Osteoblast (primary cell): Measurements from ENCODE around the gene BTBD18. TPM values are rescaled to one million over a fixed set of nuclear protein-coding genes. Genes with fewer than 3 reads are reported as not detected.
A peak's percentile ranks its signal among the peaks of the same experiment; 100 is the strongest.

Experiments
- DNase-seq: peaks from one replicate; pipeline ENCODE4 v3.0.0; 2011; ENCODE audit warnings: low spot score, mixed read lengths; ENCODE audit not compliant: insufficient read length; ENCODE audit errors: missing footprints
- H2AFZ ChIP-seq: 2 replicates; pipeline ENCODE4 v1.6.0; 2011; ENCODE audit warnings: mild to moderate bottlenecking, low read length
- H3K27ac ChIP-seq: 2 replicates; pipeline ENCODE4 v1.5.1; 2011; ENCODE audit warnings: mild to moderate bottlenecking, low read depth, low read length, moderate library complexity
- H3K27me3 ChIP-seq: 2 replicates; pipeline ENCODE4 v1.6.0; 2012; ENCODE audit warnings: mild to moderate bottlenecking, control low read depth, inconsistent platforms, low read length, moderate library complexity; ENCODE audit not compliant: insufficient read depth
- H3K36me3 ChIP-seq: 2 replicates; pipeline ENCODE4 v1.5.1; 2011; ENCODE audit warnings: mild to moderate bottlenecking, low read length, control low read depth, moderate library complexity; ENCODE audit not compliant: insufficient read depth
- H3K4me1 ChIP-seq: 2 replicates; pipeline ENCODE4 v1.5.1; 2011; ENCODE audit warnings: mild to moderate bottlenecking, low read length, control low read depth, moderate library complexity; ENCODE audit not compliant: insufficient read depth
- H3K4me2 ChIP-seq: 2 replicates; pipeline ENCODE4 v1.6.0; 2011; ENCODE audit warnings: mild to moderate bottlenecking, low read length; ENCODE audit not compliant: insufficient read depth
- H3K4me3 ChIP-seq: fragments of 200-600 bp; sonication (generic); 3 replicates; pipeline ENCODE4 v1.5.1; 2012; ENCODE audit warnings: mild to moderate bottlenecking, low read length, inconsistent platforms; ENCODE audit not compliant: insufficient read depth
- H3K79me2 ChIP-seq: 2 replicates; pipeline ENCODE4 v1.6.0; 2012; ENCODE audit warnings: mild to moderate bottlenecking, low read length, control low read depth, inconsistent platforms; ENCODE audit not compliant: insufficient read depth
- H3K9me3 ChIP-seq: 2 replicates; pipeline ENCODE4 v1.5.1; 2011; ENCODE audit warnings: low read depth, low read length, control low read depth
- H4K20me1 ChIP-seq: 2 replicates; pipeline ENCODE4 v1.6.0; 2012; ENCODE audit warnings: mild to moderate bottlenecking, low read length, control low read depth; ENCODE audit not compliant: insufficient read depth
- CTCF ChIP-seq: IDR thresholded peaks from 2 replicates; pipeline ENCODE4 v1.5.1; 2011; ENCODE audit warnings: mild to moderate bottlenecking, low read depth, low read length, moderate library complexity; ENCODE audit errors: extremely low read depth
- total RNA-seq: library from RNA; depleted of rRNA; stranded (reverse); fragments of >200 nt; gene quantifications from 2 replicates; pipeline ENCODE4 v1.2.3, GENCODE V29; 2012

The BTBD18 gene
- total RNA-seq, 1 donor, result not detected

DNA sequence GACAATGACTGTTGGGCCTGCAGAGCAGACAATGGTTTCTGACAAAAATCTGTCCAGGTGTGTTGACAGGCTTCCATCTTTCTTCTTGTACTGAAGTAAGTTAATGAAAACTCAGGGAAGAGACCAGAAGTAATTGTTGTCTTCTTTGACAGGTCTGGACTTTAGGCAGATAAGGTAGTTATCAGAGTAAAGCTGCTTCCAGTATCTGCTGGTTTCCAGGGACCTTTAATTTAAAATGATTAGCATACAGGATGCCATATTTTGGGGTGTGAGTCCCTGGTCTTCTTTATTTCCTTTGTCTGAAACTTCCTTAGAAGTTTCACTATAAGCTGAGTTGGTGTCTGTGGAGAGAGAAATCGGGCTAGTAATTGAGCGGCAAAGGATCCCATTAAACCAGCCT lies 37.8 kb downstream of the BTBD18 start:
- Histone ChIP-seq H3K27me3 (no peaks in the 10 kb centered on the region), H4K20me1 (peaks cover 2% of the 10 kb centered on the region), H3K27ac (peak overlapping the region; percentile 93), H3K4me1 (peaks cover 21% of the 10 kb centered on the region), H3K36me3 (no peaks in the 10 kb centered on the region), H3K9me3 (no peaks in the 10 kb centered on the region), H3K79me2 (peaks cover 60% of the 10 kb centered on the region), H3K4me2 (peak overlapping the region; percentile 96), H3K4me3 (peak overlapping the region; percentile 93), H2AFZ (no peak overlapping the region)
- TF ChIP-seq CTCF, result no peak
- DNase-seq, result peak; percentile 23

DNA sequence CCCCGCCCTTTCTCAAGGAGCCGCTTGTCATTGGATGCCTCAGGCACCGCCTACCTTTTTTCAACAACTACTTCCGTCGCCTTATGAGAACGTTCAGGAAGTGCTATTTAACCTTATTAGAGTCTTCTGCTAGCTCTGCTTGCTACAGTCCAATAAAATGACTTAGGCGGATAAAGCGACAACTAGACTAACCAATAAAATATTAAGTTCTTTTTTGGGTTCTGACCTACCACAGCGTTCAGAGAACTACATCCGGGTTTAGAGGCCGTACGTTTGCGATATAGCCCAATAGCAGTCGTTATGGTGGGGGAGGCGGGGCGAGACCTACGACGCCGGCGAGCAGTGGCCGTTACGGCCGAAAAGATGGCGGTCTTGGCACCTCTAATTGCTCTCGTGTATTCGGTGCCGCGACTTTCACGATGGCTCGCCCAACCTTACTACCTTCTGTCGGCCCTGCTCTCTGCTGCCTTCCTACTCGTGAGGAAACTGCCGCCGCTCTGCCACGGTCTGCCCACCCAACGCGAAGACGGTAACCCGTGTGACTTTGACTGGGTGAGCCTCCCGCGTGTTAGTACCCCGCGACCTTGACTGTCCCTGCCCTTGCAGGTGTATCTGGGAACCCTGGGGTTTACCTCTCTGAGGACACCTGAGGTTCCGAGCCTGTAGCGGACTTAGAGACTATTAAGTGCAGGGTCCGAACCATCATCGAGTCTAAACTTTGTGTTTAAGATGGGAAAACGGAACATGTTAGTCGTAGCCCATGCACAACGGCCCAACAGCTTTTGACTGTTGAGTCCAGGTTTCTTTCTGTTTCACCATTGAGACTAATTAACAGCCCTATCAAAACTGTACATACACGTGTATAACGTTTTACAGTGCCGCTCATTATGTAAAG lies 39.1 kb downstream of the BTBD18 start, which contains the start of gene TMX2:
TMX2 (plus strand) TSS at position 338 of the 895 bp plus-strand sequence; CDS start at position 364, 26 bp downstream.
- Histone ChIP-seq H3K27ac (peak within 1 kb of the TSS; percentile 93), H3K79me2 (peaks cover 62% of the 10 kb centered on the region), H4K20me1 (peaks cover 4% of the 10 kb centered on the region), H3K9me3 (no peaks in the 10 kb centered on the region), H3K36me3 (peaks cover under 1% of the 10 kb centered on the region), H3K4me2 (peak within 1 kb of the TSS; percentile 96), H3K4me1 (peaks cover 21% of the 10 kb centered on the region), H3K27me3 (no peaks in the 10 kb centered on the region), H2AFZ (peak within 1 kb of the TSS; percentile 99), H3K4me3 (peak within 1 kb of the TSS; percentile 93)
- no peak for TF ChIP-seq CTCF
- peak; percentile 96 for DNase-seq

GRCh38 chr11:57711414-57712255 lies 40.0 kb downstream of the BTBD18 start, which contains the start of gene MED19:
Gene MED19, minus strand, starts transcription at chr11:57712215. Its CDS starts 36 bp downstream, at chr11:57712179.
- peaks cover 21% of the 10 kb centered on the region for H3K4me1 ChIP-seq
- H3K4me2 ChIP-seq, result peak within 1 kb of the TSS; percentile 96

More at GRCh38 chr11:57711414-57712255, 40.0 kb downstream of the BTBD18 start, which contains the start of gene MED19:
- H3K27ac ChIP-seq, result peak within 1 kb of the TSS; percentile 93
- no peak for TF ChIP-seq CTCF
- no peaks in the 10 kb centered on the region for H3K9me3 ChIP-seq
- H2AFZ ChIP-seq, result peak within 1 kb of the TSS; percentile 99
- H3K36me3 ChIP-seq, result peaks cover 4% of the 10 kb centered on the region
- H4K20me1 ChIP-seq, result peaks cover 5% of the 10 kb centered on the region
- H3K79me2 ChIP-seq, result peaks cover 68% of the 10 kb centered on the region
- DNase-seq, result peak; percentile 85
- H3K27me3 ChIP-seq, result no peaks in the 10 kb centered on the region
- H3K4me3 ChIP-seq, result peak within 1 kb of the TSS; percentile 93
